Brain microvascular endothelial cell (primary cell): ENCODE measurements around the gene C1QTNF5.

Experiments
- DNase-seq: peaks from one replicate; pipeline ENCODE4 v3.0.0-alpha.2; 2020
- H3K27ac ChIP-seq: fragments of 250-450 bp; sonication (Bioruptor Pico); 2 replicates; pipeline ENCODE4 v1.5.1; 2020; ENCODE audit warnings: mild to moderate bottlenecking, moderate library complexity
- H3K27me3 ChIP-seq: fragments of 250-450 bp; sonication (Bioruptor Pico); replicated peaks from 2 replicates; pipeline ENCODE4 v1.5.1; 2020; ENCODE audit warnings: mild to moderate bottlenecking
- H3K36me3 ChIP-seq: fragments of 250-450 bp; sonication (Bioruptor Pico); replicated peaks from 2 replicates; pipeline ENCODE4 v1.5.1; 2020; ENCODE audit warnings: mild to moderate bottlenecking
- H3K4me3 ChIP-seq: 2 replicates; pipeline ENCODE4 v1.5.1; 2011; ENCODE audit warnings: low read depth, mild to moderate bottlenecking, control low read depth, low read length, moderate library complexity
- in situ Hi-C: cut with HindIII; loops from 2 replicates; pipeline ENCODE4 v1.10.0; 2017; ENCODE audit warnings: low sequenced_read_pairs, low pct_ligation_motif_present
- TF ChIP-seq, protein P1 (sequence below): IDR thresholded peaks from 2 replicates; pipeline ENCODE4 v1.5.1; 2011; ENCODE audit warnings: low read depth, mild to moderate bottlenecking, moderate library complexity, low read length, control low read depth, inconsistent platforms; ENCODE audit errors: missing control alignments

C1QTNF5 gene

DNA sequence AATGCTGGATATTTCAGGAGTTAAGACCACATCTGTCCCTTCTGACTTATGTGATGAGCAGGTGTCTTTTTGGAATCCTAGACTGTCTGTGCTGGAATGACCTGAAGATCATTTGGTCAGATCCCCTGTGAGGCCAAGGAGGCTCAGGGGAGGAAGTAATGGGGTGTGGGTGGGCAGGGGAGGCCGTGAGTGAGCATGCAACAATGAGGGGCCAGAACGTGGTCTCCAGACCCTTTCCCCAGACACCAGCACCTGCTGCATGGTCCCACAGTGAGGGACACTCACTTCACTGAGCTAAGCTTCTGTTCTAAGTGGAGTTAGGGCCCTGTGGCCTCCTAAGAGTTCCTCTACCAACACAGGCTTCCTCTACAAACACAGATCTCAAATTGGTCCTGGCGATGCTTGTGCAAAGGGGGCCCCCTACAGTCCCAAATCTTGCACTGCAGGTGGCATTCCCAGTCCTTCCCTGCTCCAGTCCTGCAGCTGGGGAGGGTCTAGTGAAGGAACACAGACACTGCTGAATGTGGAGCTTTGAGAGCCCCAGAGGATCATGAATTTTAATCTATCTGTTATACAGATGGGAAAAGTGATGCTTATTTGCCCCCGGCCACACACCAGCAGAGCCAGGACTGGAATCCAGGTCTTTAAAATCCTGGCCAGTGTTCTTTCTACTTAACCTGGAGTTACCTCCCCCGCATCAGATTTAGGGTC is 33.4 kb upstream of the C1QTNF5 start:
- Histone ChIP-seq H3K4me3 (no peak overlapping the region), H3K27me3 (no peaks in the 10 kb centered on the region), H3K36me3 (no peaks in the 10 kb centered on the region), H3K27ac (no peak overlapping the region)
- in situ Hi-C loops = no loop called here
- DNase-seq = peak; percentile 75
- TF ChIP-seq, protein P1, sequence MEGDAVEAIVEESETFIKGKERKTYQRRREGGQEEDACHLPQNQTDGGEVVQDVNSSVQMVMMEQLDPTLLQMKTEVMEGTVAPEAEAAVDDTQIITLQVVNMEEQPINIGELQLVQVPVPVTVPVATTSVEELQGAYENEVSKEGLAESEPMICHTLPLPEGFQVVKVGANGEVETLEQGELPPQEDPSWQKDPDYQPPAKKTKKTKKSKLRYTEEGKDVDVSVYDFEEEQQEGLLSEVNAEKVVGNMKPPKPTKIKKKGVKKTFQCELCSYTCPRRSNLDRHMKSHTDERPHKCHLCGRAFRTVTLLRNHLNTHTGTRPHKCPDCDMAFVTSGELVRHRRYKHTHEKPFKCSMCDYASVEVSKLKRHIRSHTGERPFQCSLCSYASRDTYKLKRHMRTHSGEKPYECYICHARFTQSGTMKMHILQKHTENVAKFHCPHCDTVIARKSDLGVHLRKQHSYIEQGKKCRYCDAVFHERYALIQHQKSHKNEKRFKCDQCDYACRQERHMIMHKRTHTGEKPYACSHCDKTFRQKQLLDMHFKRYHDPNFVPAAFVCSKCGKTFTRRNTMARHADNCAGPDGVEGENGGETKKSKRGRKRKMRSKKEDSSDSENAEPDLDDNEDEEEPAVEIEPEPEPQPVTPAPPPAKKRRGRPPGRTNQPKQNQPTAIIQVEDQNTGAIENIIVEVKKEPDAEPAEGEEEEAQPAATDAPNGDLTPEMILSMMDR = peak; percentile 95

GRCh38 chr11:119373059-119373920 is 32.6 kb upstream of the C1QTNF5 start:
- Histone ChIP-seq H3K27me3 (peaks cover 4% of the 10 kb centered on the region), H3K4me3 (no peak overlapping the region), H3K27ac (no peak overlapping the region), H3K36me3 (no peaks in the 10 kb centered on the region)
- no peak for DNase-seq
- in situ Hi-C loops = no loop called here
- TF ChIP-seq, protein P1 = no peak

DNA sequence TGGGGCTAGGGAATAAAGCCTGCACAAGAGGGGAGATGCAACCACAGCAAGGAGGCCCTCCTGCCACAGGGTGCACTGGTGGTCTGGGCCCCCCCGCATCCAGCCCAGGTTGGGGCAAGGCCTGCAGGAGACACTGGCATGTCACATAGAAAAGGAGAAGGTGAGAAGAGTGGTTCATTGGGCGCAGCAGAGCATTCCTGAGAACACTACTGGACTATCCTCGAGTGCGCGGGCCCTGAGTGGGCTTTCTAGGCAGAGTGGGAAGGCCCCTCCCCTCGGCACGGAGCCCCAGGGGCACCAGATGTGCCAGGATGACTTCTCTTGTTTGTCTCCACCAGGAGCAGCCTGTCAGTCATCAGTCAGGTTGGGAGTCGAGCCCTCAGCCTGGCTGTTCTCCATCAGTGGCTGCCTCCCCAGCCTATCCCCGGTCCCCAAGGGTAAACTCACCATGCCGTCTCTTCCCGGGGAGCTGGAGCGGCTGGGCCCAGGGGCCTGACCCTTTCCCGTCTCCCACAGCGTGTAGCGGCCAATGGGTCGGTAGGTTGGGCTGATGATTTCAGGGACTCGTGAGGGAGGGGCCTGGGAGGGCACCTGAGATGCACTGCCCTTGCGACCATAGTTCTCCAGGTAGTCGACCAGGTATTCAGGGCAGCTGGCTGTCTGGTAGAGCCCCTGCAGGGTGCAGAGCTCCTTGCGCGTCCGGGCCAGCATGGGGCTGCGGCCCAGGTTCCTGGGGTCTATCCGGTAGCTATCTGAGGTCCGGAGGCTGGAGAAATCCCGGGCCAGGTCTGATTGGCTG is 31.8 kb upstream of the C1QTNF5 start:
- no peak overlapping the region for H3K27ac ChIP-seq
- in situ Hi-C loops = no loop called here
- H3K27me3 ChIP-seq = peaks cover 8% of the 10 kb centered on the region
- no peaks in the 10 kb centered on the region for H3K36me3 ChIP-seq
- no peak overlapping the region for H3K4me3 ChIP-seq
- TF ChIP-seq, protein P1 = no peak
- DNase-seq = no peak

GRCh38 chr11:119371778-119372182 is 31.1 kb upstream of the C1QTNF5 start:
- no peak overlapping the region for H3K4me3 ChIP-seq
- peaks cover 10% of the 10 kb centered on the region for H3K27me3 ChIP-seq
- in situ Hi-C loops = no loop called here
- no peak overlapping the region for H3K27ac ChIP-seq
- no peaks in the 10 kb centered on the region for H3K36me3 ChIP-seq
- no peak for DNase-seq
- TF ChIP-seq, protein P1 = peak; percentile 39

DNA sequence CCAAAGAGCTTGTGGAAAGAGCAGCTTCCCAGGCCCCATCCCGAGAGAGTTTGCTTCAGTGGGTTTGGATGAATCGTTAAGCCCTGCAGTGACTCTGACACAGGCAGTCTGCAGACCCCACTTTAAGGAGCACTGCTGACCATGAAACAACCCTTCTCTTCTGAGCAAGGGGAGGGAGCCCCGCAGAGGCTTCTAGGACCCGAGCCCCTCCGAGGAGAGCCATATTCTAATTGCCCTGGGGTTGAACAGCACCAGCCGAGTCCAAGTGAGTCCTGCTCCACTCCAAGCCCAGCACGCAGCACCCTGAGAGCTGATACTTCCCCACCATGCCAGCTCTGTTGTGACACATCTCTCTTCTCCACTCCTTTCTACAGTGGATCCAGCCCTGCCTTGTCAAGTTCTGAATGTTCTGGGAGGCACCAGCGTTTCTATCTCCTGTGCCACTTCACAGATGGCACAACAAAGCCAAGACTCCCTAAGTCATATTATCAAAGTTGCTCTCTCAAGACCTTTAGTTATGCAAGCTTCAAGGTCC is 30.5 kb upstream of the C1QTNF5 start:
- peaks cover 13% of the 10 kb centered on the region for H3K27me3 ChIP-seq
- H3K36me3 ChIP-seq = no peaks in the 10 kb centered on the region
- in situ Hi-C loops = no loop called here
- H3K27ac ChIP-seq = no peak overlapping the region
- H3K4me3 ChIP-seq = no peak overlapping the region
- no peak for DNase-seq
- TF ChIP-seq, protein P1 = no peak
